GM12892 (cell line): ENCODE results near the gene TAS2R60.
"Not testable (repeated sequence)": the region's sequence is repeated elsewhere in the genome, so short reads cannot be mapped to it uniquely, and the experiment has no call there.

Experiments used
- DNase-seq: peaks from one replicate; pipeline ENCODE4 v3.0.0; 2011; ENCODE audit not compliant: insufficient read length
- FAIRE-seq: peaks from 2 replicates; lab custom pipeline; 2011; peaks lifted over from hg19 to GRCh38; lab: Jason Lieb, UNC
- POLR2A ChIP-seq: IDR thresholded peaks from 2 replicates; pipeline ENCODE4 v1.6.1; 2011; ENCODE audit warnings: low read depth, low read length, control low read depth
- POLR2AphosphoS5 ChIP-seq: IDR thresholded peaks from 2 replicates; pipeline ENCODE4 v1.6.1; 2011; ENCODE audit warnings: low read depth, low read length, control low read depth
- TAF1 ChIP-seq: IDR thresholded peaks from 2 replicates; pipeline ENCODE4 v1.6.1; 2011; ENCODE audit warnings: low read depth, mild to moderate bottlenecking, control low read depth, low read length, borderline replicate concordance

Gene TAS2R60

DNA sequence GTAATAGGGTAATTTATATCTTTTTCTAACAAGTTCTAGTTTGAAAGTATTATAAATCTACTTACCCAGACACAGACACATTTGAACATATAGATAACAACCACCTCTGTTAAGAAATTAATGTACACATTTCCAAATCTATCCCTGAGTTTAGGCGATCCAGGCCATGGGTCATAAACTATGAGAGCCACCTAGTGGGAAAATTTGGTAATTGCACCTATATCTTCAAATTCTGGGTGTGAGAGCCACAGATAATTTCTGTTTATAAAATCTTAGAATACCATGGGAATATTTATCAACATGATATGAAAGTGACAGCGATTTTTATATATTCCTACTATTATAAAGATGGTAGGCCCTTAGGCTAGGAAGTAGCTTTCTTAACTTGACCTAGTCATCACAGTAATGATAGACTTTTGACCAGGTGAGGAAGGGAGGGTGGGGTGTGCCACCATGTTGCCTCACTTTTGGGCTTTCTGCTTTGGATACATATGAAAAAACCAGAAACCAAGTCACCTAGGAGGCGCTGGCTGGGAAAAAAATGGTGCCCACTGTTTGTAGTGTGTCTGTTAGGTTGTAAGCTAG is 26.6 kb upstream of the TAS2R60 start:
- TF ChIP-seq POLR2AphosphoS5, result no peak
- no peak for TF ChIP-seq TAF1
- TF ChIP-seq POLR2A, result no peak
- DNase-seq (no peak), FAIRE-seq (no peak)

GRCh38 chr7:143417734-143418383 is 25.4 kb upstream of the TAS2R60 start:
- TF ChIP-seq TAF1, result no peak
- no peak for TF ChIP-seq POLR2AphosphoS5
- TF ChIP-seq POLR2A, result no peak
- DNase-seq (no peak), FAIRE-seq (no peak)

GRCh38 chr7:143418681-143419458 is 24.4 kb upstream of the TAS2R60 start:
- TF ChIP-seq TAF1 (no peak), POLR2A (no peak)
- FAIRE-seq (no peak), DNase-seq (no peak)

DNA sequence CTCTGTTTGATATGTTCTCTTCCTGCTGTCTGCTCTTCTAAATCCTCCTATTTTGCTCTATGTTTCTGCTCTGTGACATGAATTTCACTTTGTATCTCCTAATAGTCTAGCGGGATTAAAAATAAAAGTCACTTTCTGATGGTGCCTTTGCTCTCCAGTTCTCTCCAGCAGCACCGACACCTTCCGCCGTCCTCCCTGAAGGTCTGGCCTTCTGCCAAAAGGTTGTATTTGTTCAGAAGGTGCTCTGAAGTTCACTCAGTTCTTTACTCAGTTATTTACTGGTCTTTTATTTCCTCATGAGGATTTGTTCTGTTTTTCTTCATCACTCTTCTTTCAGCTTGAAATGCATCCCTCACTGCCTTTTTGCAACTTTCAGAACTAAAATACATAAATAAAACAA is 23.4 kb upstream of the TAS2R60 start:
- FAIRE-seq (no peak), DNase-seq (no peak)

DNA sequence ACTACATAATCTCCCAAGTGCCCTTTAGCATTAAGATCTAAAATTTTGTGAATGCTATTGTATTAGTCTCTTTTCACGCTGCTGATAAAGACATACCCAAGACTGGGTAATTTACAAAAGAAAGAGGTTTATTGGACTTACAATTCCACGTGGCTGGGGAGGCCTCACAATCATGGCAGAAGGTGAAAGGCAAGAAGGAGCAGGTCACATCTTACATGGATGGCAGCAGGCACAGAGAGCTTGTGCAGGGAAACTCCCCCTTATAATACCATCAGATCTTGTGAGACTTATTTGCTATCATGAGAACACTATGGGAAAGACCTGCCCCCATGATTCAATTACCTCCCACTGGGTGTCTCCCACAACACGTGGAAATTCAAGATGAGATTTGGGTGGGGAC is 22.6 kb upstream of the TAS2R60 start:
- not testable (repeated sequence) for DNase-seq, FAIRE-seq

More for the DNA sequence above, 23.4 kb upstream of the TAS2R60 start:
- TF ChIP-seq POLR2AphosphoS5 (no peak), POLR2A (no peak), TAF1 (no peak)

GRCh38 chr7:143422033-143422432 is 21.2 kb upstream of the TAS2R60 start:
- TF ChIP-seq POLR2AphosphoS5 (no peak), POLR2A (no peak), TAF1 (no peak)
- DNase-seq (no peak), FAIRE-seq (no peak)

DNA sequence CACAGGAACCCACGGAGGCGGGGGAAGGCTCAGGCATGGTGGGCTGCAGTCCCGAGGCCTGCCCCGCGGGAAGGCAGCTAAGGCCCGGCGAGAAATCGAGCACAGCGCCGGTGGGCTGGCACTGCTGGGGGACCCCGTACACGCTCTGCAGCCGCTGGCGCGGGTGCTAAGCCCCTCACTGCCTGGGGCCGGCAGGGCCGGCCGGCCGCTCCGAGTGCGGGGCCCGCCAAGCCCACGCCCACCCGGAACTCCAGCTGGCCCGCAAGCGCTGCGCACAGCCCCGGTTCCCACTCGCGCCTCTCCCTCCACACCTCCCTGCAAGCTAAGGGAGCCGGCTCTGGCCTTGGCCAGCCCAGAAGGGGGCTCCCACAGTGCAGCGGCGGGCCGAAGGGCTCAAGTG is 18.8 kb upstream of the TAS2R60 start:
- not testable (repeated sequence) for FAIRE-seq

DNA sequence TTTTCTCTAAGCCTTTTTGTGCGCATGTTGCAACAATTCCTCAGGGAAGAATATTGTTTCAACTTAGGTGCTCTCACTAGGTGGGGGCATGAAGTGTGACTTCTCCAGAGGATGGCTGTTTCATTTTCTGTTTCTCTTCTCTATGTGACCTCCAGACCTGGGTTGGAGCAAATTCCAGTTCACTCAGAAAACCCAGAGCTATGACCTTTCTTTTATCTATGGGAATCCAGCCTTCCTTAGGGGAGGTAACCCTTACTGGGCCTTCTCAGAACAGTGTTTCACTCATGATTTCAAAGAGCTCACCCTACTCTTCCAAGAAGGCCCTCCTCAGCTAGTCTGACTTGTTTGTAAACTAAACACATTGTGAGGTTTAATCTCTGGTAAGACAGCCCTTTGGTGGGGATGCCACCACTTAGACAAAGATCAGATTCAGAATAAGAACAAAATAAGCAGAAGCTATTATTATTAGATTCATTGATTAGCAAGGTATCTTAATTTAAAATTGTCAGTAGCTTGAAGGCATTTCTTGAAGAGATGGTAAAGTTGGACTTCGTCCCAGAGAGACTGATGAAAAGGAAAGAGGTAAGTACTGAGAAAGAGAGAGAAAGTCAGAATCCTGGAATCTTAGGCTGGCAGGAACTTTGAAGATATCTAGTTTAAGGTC is 16.6 kb upstream of the TAS2R60 start:
- TF ChIP-seq POLR2AphosphoS5 (no peak), TAF1 (no peak), POLR2A (no peak)
- no peak for FAIRE-seq

More for the DNA sequence above, 18.8 kb upstream of the TAS2R60 start:
- DNase-seq, result not testable (repeated sequence)

GRCh38 chr7:143429770-143430698 is 13.2 kb upstream of the TAS2R60 start:
- no peak for TF ChIP-seq POLR2AphosphoS5
- no peak for TF ChIP-seq TAF1
- no peak for TF ChIP-seq POLR2A
- FAIRE-seq (no peak), DNase-seq (no peak)

More for the DNA sequence above, 16.6 kb upstream of the TAS2R60 start:
- no peak for DNase-seq

GRCh38 chr7:143431109-143431508 is 12.1 kb upstream of the TAS2R60 start:
- no peak for FAIRE-seq
- TF ChIP-seq POLR2A, result no peak

DNA sequence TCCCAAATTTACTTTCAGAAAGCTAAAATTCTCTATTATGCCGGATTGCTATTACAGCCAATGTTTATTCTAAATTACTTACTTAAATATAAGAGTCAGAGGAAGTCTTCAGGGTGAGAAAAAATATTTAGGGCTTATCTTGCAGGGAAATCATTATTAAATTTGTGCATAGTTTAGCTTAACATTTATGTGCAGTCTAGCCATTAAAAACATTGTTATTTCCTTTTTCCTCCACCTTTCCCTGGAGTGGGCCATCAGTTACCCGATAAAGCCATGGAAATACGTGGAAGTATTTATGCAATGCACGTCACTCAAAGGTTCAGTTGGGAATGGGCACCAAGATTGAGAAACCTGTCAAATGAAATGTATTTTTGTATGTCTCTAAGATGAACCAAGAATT is 9.5 kb upstream of the TAS2R60 start:
- TF ChIP-seq TAF1, result no peak
- no peak for TF ChIP-seq POLR2A
- no peak for TF ChIP-seq POLR2AphosphoS5
- FAIRE-seq, result no peak
- no peak for DNase-seq

More at GRCh38 chr7:143431109-143431508, 12.1 kb upstream of the TAS2R60 start:
- no peak for DNase-seq
